ENCODE results near the gene CHCHD10.
"Not testable (repeated sequence)": the region's sequence is repeated elsewhere in the genome, so short reads cannot be mapped to it uniquely, and the experiment has no call there.

The CHCHD10 gene

GRCh38 chr22:23750367-23750713 lies 17.4 kb downstream of the CHCHD10 start:
- DNase-seq (ENCODE audit: low read depth), result no peak

- no peak for DNase-seq (ENCODE audit: low read depth)
Measured at GRCh38 chr22:23749841-23750301, 17.9 kb downstream of the CHCHD10 start.

GRCh38 chr22:23745791-23746190 lies 22.0 kb downstream of the CHCHD10 start:
- no peak for DNase-seq (ENCODE audit: low read depth)

- DNase-seq (ENCODE audit: low read depth), result no peak
Measured at GRCh38 chr22:23744485-23744884, 23.3 kb downstream of the CHCHD10 start.

- DNase-seq (ENCODE audit: low read depth), result no peak
Measured at GRCh38 chr22:23744001-23744400, 23.8 kb downstream of the CHCHD10 start.

- no peak for DNase-seq (ENCODE audit: low read depth)
Measured at GRCh38 chr22:23743303-23743705, 24.5 kb downstream of the CHCHD10 start.

- no peak for DNase-seq (ENCODE audit: low read depth)
Measured at GRCh38 chr22:23742505-23743264, 25.1 kb downstream of the CHCHD10 start.

- no peak for DNase-seq (ENCODE audit: low read depth)
Measured at GRCh38 chr22:23737696-23738095, 30.1 kb downstream of the CHCHD10 start.

- DNase-seq (ENCODE audit: low read depth), result not testable (repeated sequence)
Measured at GRCh38 chr22:23728108-23728507, 39.7 kb downstream of the CHCHD10 start.

GRCh38 chr22:23722724-23723123 lies 45.0 kb downstream of the CHCHD10 start:
- no peak for DNase-seq (ENCODE audit: low read depth)

GRCh38 chr22:23722160-23722559 lies 45.6 kb downstream of the CHCHD10 start:
- DNase-seq (ENCODE audit: low read depth), result no peak

GRCh38 chr22:23720855-23721254 lies 46.9 kb downstream of the CHCHD10 start:
- no peak for DNase-seq (ENCODE audit: low read depth)

GRCh38 chr22:23718371-23719165 lies 49.2 kb downstream of the CHCHD10 start:
- DNase-seq (ENCODE audit: low read depth), result no peak

GRCh38 chr22:23716811-23717801 lies 50.7 kb downstream of the CHCHD10 start:
- DNase-seq (ENCODE audit: low read depth), result peak; percentile 78

All from fibroblast of the conjunctiva (primary cell).